Upper lobe of left lung (tissue), 4 donors: ENCODE results near the gene GLT6D1.

Experiments
- CTCF ChIP-seq, 6 experiments: fragments of 450-650 bp in 4 of 6; fragments of 200-600 bp in 2 of 6; sonication (generic) in 2 of 6; IDR thresholded peaks; one replicate each; pipeline ENCODE4 v1.5.1; 2016 to 2019; ENCODE audit warnings: antibody characterized with exemption in 6 of 6
- EP300 ChIP-seq, 4 donors: sonication (generic); formaldehyde crosslinking; IDR thresholded peaks; one replicate each; pipeline ENCODE4 v1.5.1; 2017; ENCODE audit warnings: antibody characterized with exemption in 4 of 4, control low read depth in 2 of 4
- POLR2A ChIP-seq, 4 donors: fragments of 450-650 bp; IDR thresholded peaks; one replicate each; pipeline ENCODE4 v1.5.1; 2016 to 2017; ENCODE audit warnings: antibody characterized with exemption in 4 of 4, mild to moderate bottlenecking in 2 of 4
- POLR2AphosphoS5 ChIP-seq, 2 donors: sonication (generic); formaldehyde crosslinking; IDR thresholded peaks; one replicate each; pipeline ENCODE4 v1.5.1; 2017; ENCODE audit warnings: antibody characterized with exemption in 2 of 2

- TF ChIP-seq EP300 (IDR thresholded peaks at IDR 0.05) = no peak
- TF ChIP-seq CTCF (IDR thresholded peaks at IDR 0.05) = no peak
- TF ChIP-seq POLR2A (IDR thresholded peaks at IDR 0.05) = no peak
- no peak for TF ChIP-seq POLR2AphosphoS5 (IDR thresholded peaks at IDR 0.05)
Measured at GRCh38 chr9:135648494-135649410, 9.4 kb upstream of the GLT6D1 start.
